Measurements from ENCODE around the gene NES.

Gene NES

DNA sequence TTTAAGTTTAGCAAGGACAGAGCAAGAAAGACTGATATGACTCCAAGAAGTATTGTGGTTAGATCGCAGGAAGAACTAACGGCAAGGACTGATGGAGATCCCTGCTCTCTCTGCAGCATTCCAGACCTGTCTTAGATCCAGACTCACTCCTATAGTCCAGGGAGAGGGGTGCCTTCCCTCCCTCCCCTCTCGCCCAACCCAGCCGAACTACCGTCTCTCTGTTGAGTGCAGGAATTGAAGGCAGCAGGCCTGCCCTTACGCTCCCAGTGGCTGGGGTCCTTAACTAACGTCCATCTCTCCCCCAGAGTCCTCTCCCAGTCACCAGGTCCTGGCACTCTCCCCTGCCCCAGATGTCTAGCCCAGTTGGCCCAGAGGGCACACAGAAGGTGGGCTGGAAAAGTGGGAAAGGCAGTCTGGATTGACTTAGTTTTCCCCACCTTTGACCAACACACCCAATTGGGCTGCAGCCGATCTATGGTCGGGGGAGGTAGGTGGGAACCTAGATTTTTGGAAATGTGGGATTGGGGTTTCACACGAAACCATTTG lies 27.0 kb upstream of the NES start:
- TF ChIP-seq EZH2 (IDR thresholded peaks at IDR 0.05; ENCODE audit: borderline replicate concordance, low read depth, low read length, severe bottlenecking) (no peak), CTCF (IDR thresholded peaks at IDR 0.05; ENCODE audit: borderline replicate concordance, extremely low read depth, low read length, poor library complexity, severe bottlenecking) (no peak)
- peaks cover 21% of the 10 kb centered on the region for H3K27me3 ChIP-seq (ENCODE audit: insufficient read depth, low read length, poor library complexity)
- H3K9me3 ChIP-seq (ENCODE audit: insufficient read depth, low read length, severe bottlenecking): no peaks in the 10 kb centered on the region
- H3K36me3 ChIP-seq (ENCODE audit: insufficient read depth, low read length): no peaks in the 10 kb centered on the region
- no peak overlapping the region for H3K4me3 ChIP-seq (ENCODE audit: low read depth in 1 of 2, low read length in 2 of 2)
- H3K9ac ChIP-seq (ENCODE audit: low read depth, low read length): no peak overlapping the region
- peaks cover 24% of the 10 kb centered on the region for H3K4me1 ChIP-seq (ENCODE audit: insufficient read depth, low read length)
- H3K27ac ChIP-seq (ENCODE audit: low read length): no peak overlapping the region
- DNase-seq (no peak), ATAC-seq (ENCODE audit: insufficient read depth, low read depth) (no peak)
- H3K4me2 ChIP-seq (ENCODE audit: insufficient read depth, low read length): no peak overlapping the region
- no peaks in the 10 kb centered on the region for H3K79me2 ChIP-seq (ENCODE audit: insufficient read depth, low read length)
- no peak overlapping the region for H2AFZ ChIP-seq (ENCODE audit: low read depth, low read length)
- H4K20me1 ChIP-seq (ENCODE audit: insufficient read depth, low read length): peaks cover 8% of the 10 kb centered on the region

- ATAC-seq (ENCODE audit: insufficient read depth, low read depth): no peak
- no peak overlapping the region for H3K9ac ChIP-seq (ENCODE audit: low read depth, low read length)
- no peaks in the 10 kb centered on the region for H3K79me2 ChIP-seq (ENCODE audit: insufficient read depth, low read length)
- no peak overlapping the region for H3K4me2 ChIP-seq (ENCODE audit: insufficient read depth, low read length)
- H3K27ac ChIP-seq (ENCODE audit: low read length): no peak overlapping the region
- H3K4me3 ChIP-seq (ENCODE audit: low read depth in 1 of 2, low read length in 2 of 2): no peak overlapping the region
- no peaks in the 10 kb centered on the region for H3K9me3 ChIP-seq (ENCODE audit: insufficient read depth, low read length, severe bottlenecking)
- H2AFZ ChIP-seq (ENCODE audit: low read depth, low read length): no peak overlapping the region
- H3K36me3 ChIP-seq (ENCODE audit: insufficient read depth, low read length): no peaks in the 10 kb centered on the region
- peaks cover 23% of the 10 kb centered on the region for H3K27me3 ChIP-seq (ENCODE audit: insufficient read depth, low read length, poor library complexity)
- H4K20me1 ChIP-seq (ENCODE audit: insufficient read depth, low read length): peaks cover 5% of the 10 kb centered on the region
- DNase-seq: no peak
- H3K4me1 ChIP-seq (ENCODE audit: insufficient read depth, low read length): peaks cover 24% of the 10 kb centered on the region
- TF ChIP-seq EZH2 (IDR thresholded peaks at IDR 0.05; ENCODE audit: borderline replicate concordance, low read depth, low read length, severe bottlenecking) (no peak), CTCF (IDR thresholded peaks at IDR 0.05; ENCODE audit: borderline replicate concordance, extremely low read depth, low read length, poor library complexity, severe bottlenecking) (no peak)
Observed at GRCh38 chr1:156703741-156704140, 26.5 kb upstream of the NES start.

DNA sequence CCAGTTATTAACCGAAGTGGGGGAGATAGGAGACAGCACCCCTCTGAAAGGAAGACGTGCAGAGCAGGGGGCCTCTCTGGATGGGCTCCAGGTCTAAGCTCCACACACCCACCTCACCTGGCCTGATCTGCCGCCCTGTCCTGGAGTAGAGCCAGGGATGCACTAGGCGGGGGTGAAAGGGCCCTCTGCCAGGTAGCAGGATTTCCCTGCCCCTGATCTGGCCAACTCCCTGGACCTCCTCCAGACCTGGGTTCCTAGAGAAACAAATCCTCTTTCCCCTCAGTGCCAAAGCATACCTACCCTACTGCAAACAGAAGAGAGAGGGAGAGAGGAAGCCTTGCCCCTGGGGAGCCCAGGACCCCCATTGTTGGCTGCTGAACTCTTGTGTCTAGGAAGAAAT lies 26.1 kb upstream of the NES start:
- Histone ChIP-seq H3K4me2 (ENCODE audit: insufficient read depth, low read length) (no peak overlapping the region), H4K20me1 (ENCODE audit: insufficient read depth, low read length) (peaks cover 3% of the 10 kb centered on the region; the same call in 1 of the 2 replicates), H3K79me2 (ENCODE audit: insufficient read depth, low read length) (no peaks in the 10 kb centered on the region), H3K9me3 (ENCODE audit: insufficient read depth, low read length, severe bottlenecking) (no peaks in the 10 kb centered on the region), H3K36me3 (ENCODE audit: insufficient read depth, low read length) (no peaks in the 10 kb centered on the region), H3K4me3 (ENCODE audit: low read depth in 1 of 2, low read length in 2 of 2) (no peak overlapping the region), H3K27me3 (ENCODE audit: insufficient read depth, low read length, poor library complexity) (peaks cover 23% of the 10 kb centered on the region), H2AFZ (ENCODE audit: low read depth, low read length) (no peak overlapping the region), H3K9ac (ENCODE audit: low read depth, low read length) (no peak overlapping the region), H3K27ac (ENCODE audit: low read length) (no peak overlapping the region), H3K4me1 (ENCODE audit: insufficient read depth, low read length) (peaks cover 24% of the 10 kb centered on the region)
- TF ChIP-seq EZH2 (IDR thresholded peaks at IDR 0.05; ENCODE audit: borderline replicate concordance, low read depth, low read length, severe bottlenecking) (no peak), CTCF (IDR thresholded peaks at IDR 0.05; ENCODE audit: borderline replicate concordance, extremely low read depth, low read length, poor library complexity, severe bottlenecking) (no peak)
- DNase-seq (no peak), ATAC-seq (ENCODE audit: insufficient read depth, low read depth) (no peak)

Measured in DND-41 (cell line).